Hair follicle dermal papilla cell (primary cell): Measurements from ENCODE around the gene PPP1R14D. TPM values are rescaled to one million over a fixed set of nuclear protein-coding genes. Genes with fewer than 3 reads are reported as not detected.

Experiments used
- small RNA-seq: library from RNA; depleted of rRNA; stranded (forward); fragments of <200 nt; gene quantifications from one replicate; pipeline ENCODE3, GENCODE V24; 2012
- total RNA-seq: library from RNA; depleted of rRNA; stranded (reverse); fragments of >200 nt; gene quantifications from 2 replicates; pipeline ENCODE4 v1.2.3, GENCODE V29; 2012

The PPP1R14D gene
- not detected in 2 replicates for total RNA-seq

GRCh38 chr15:40828447-40829036 is at the start of gene PPP1R14D:
Gene PPP1R14D, minus strand, starts transcription at chr15:40828708. Its CDS starts 67 bp downstream, at chr15:40828641.

GRCh38 chr15:40873694-40874561 is 45.4 kb upstream of the PPP1R14D start, which contains the start of gene RHOV:
Gene RHOV, minus strand, starts transcription at chr15:40874234. Its CDS starts 95 bp downstream, at chr15:40874139.

GRCh38 chr15:40843885-40844695 is 15.6 kb upstream of the PPP1R14D start, which contains the start of gene SPINT1:
Gene SPINT1, plus strand, starts transcription at chr15:40844048. Its CDS starts 507 bp downstream, at chr15:40844555.

GRCh38 chr15:40807028-40807887 is 21.2 kb downstream of the PPP1R14D start, which contains the start of the genes DNAJC17 and ZFYVE19:
Gene DNAJC17, minus strand, starts transcription at chr15:40807473. Its CDS starts 27 bp downstream, at chr15:40807446.
Gene ZFYVE19, plus strand, starts transcription at chr15:40807089. Its CDS starts 501 bp downstream, at chr15:40807590.

GRCh38 chr15:40769274-40770146 is 59.0 kb downstream of the PPP1R14D start, which contains the start of gene C15orf62:
Gene C15orf62, plus strand, starts transcription at chr15:40769980. Its CDS starts 516 bp downstream, at chr15:40770496.

Small RNAs within 50 kb of the gene (small RNA-seq; reads per million reads assigned to genes)
- gene AC025166.1 = not detected

Other genes starting within 250 kb of the PPP1R14D start
- 2.9 and 3.6 TPM in 2 replicates for gene KNL1, start 234.5 kb downstream of the PPP1R14D start, total RNA-seq
- 1.1 and 1.8 TPM in 2 replicates for gene RAD51, start 133.5 kb downstream of the PPP1R14D start, total RNA-seq
- gene RMDN3, start 73.5 kb downstream of the PPP1R14D start, total RNA-seq = 15.7 and 21.6 TPM in 2 replicates
- 3.5 and 3.6 TPM in 2 replicates for gene GCHFR, start 64.6 kb downstream of the PPP1R14D start, total RNA-seq
- gene C15orf62, start 58.7 kb downstream of the PPP1R14D start, total RNA-seq = 0.12 TPM in 1 of 2 replicates, not detected in the other
- 14.1 and 16.2 TPM in 2 replicates for gene ZFYVE19, start 21.6 kb downstream of the PPP1R14D start, total RNA-seq
- gene DNAJC17, start 21.2 kb downstream of the PPP1R14D start, total RNA-seq = 11.2 and 12.0 TPM in 2 replicates
- 0.12 and 0.49 TPM in 2 replicates for gene SPINT1, start 15.3 kb upstream of the PPP1R14D start, total RNA-seq
- gene RHOV, start 45.5 kb upstream of the PPP1R14D start, total RNA-seq = 0.16 and 0.24 TPM in 2 replicates
- 70.6 and 74.2 TPM in 2 replicates for gene VPS18, start 65.7 kb upstream of the PPP1R14D start, total RNA-seq
- 0.16 TPM in 1 of 2 replicates, not detected in the other for gene DLL4, start 100.6 kb upstream of the PPP1R14D start, total RNA-seq
- 12.0 and 12.3 TPM in 2 replicates for gene CHAC1, start 124.8 kb upstream of the PPP1R14D start, total RNA-seq